ENCODE results near the gene MBNL1. TPM values are rescaled to one million over a fixed set of nuclear protein-coding genes. Genes with fewer than 3 reads are reported as not detected.

The MBNL1 gene
- polyA plus RNA-seq, 3 donors, result 190 to 204 (median 191) TPM

GRCh38 chr3:152375546-152375945, 106.8 kb downstream of the MBNL1 start:
- peaks cover 97% of the 10 kb centered on the region for H3K79me2 ChIP-seq (ENCODE audit: insufficient read depth, low read length)
- H3K4me3 Mint-ChIP-seq, result no peak overlapping the region
- peaks cover 54 to 66% of the 10 kb centered on the region in 2 donors for H3K4me1 ChIP-seq (ENCODE audit: control insufficient read depth in 1 of 2, insufficient read depth in 2 of 2, low read length in 2 of 2)
- H3K27me3 Mint-ChIP-seq (ENCODE audit: low read depth in 3 of 3), result peaks cover 0 to 2% (median 2%) of the 10 kb centered on the region in 3 donors
- H2AFZ ChIP-seq (ENCODE audit: insufficient read depth, low read depth, low read length, poor library complexity, severe bottlenecking), result no peak overlapping the region
- peaks cover 0 to 3% (median 0%) of the 10 kb centered on the region in 7 donors for H3K9me3 Mint-ChIP-seq
- no peak overlapping the region for H3K9ac ChIP-seq (ENCODE audit: insufficient read depth, low read length, poor library complexity, severe bottlenecking)
- peaks cover 97% of the 10 kb centered on the region for H4K20me1 ChIP-seq (ENCODE audit: insufficient read depth, low read length)
- TF ChIP-seq CTCF (IDR thresholded peaks at IDR 0.05), result no peak
- no CpG with 5 or more reads among the region's 3 CpGs for WGBS (ENCODE audit: insufficient coverage)
- H3K4me3 ChIP-seq (replicated peaks in 1 of 3; ENCODE audit: low read depth in 2 of 3, low read length in 3 of 3), result no peak overlapping the region
- peak overlapping the region in 1 of 2 donors; percentile 25 for H3K27ac ChIP-seq (ENCODE audit: low read depth in 1 of 2, low read length in 2 of 2)
- H3K4me2 ChIP-seq (replicated peaks; ENCODE audit: extremely low read depth, low read length, poor library complexity, severe bottlenecking), result peak overlapping the region; percentile 74
- peak overlapping the region; percentile 42 to 88 (median 77) for H3K27ac Mint-ChIP-seq
- peak in 2 of 3 donors; percentile 19 to 22 for DNase-seq
- intact Hi-C loops (cut with micrococcal nuclease), result no loop called here
- H3K36me3 Mint-ChIP-seq, result peaks cover 20 to 27% of the 10 kb centered on the region in 2 donors
- no peaks in the 10 kb centered on the region for H3K9me3 ChIP-seq (replicated peaks in 1 of 2; ENCODE audit: control insufficient read depth in 1 of 2, insufficient read depth in 1 of 2, low read length in 2 of 2)
- H3K27me3 ChIP-seq (ENCODE audit: control insufficient read depth in 2 of 2, insufficient read depth in 2 of 2, low read length in 2 of 2), result no peaks in the 10 kb centered on the region
- peaks cover 77% of the 10 kb centered on the region for H3K4me1 Mint-ChIP-seq
- H3K36me3 ChIP-seq (replicated peaks in 1 of 2; ENCODE audit: control insufficient read depth in 1 of 2, insufficient read depth in 2 of 2, low read length in 2 of 2), result peaks cover 6 to 29% of the 10 kb centered on the region in 2 donors

- Histone ChIP-seq H3K79me2 (ENCODE audit: insufficient read depth, low read length) (peaks cover 97% of the 10 kb centered on the region), H3K9me3 (replicated peaks in 1 of 2; ENCODE audit: control insufficient read depth in 1 of 2, insufficient read depth in 1 of 2, low read length in 2 of 2) (no peaks in the 10 kb centered on the region), H4K20me1 (ENCODE audit: insufficient read depth, low read length) (peaks cover 87% of the 10 kb centered on the region), H3K36me3 (replicated peaks in 1 of 2; ENCODE audit: control insufficient read depth in 1 of 2, insufficient read depth in 2 of 2, low read length in 2 of 2) (peaks cover 6 to 29% of the 10 kb centered on the region in 2 donors), H2AFZ (ENCODE audit: insufficient read depth, low read depth, low read length, poor library complexity, severe bottlenecking) (no peak overlapping the region), H3K4me2 (replicated peaks; ENCODE audit: extremely low read depth, low read length, poor library complexity, severe bottlenecking) (peak overlapping the region; percentile 74), H3K4me3 (replicated peaks in 1 of 3; ENCODE audit: low read depth in 2 of 3, low read length in 3 of 3) (peak overlapping the region in 2 of 3 experiments; percentile 36 to 61), H3K9ac (ENCODE audit: insufficient read depth, low read length, poor library complexity, severe bottlenecking) (no peak overlapping the region), H3K27me3 (ENCODE audit: control insufficient read depth in 2 of 2, insufficient read depth in 2 of 2, low read length in 2 of 2) (no peaks in the 10 kb centered on the region), H3K27ac (ENCODE audit: low read depth in 1 of 2, low read length in 2 of 2) (peak overlapping the region in 1 of 2 donors; percentile 82), H3K4me1 (ENCODE audit: control insufficient read depth in 1 of 2, insufficient read depth in 2 of 2, low read length in 2 of 2) (peaks cover 54 to 67% of the 10 kb centered on the region in 2 donors)
- Mint-ChIP-seq H3K4me1 (peaks cover 68% of the 10 kb centered on the region), H3K27ac (peak overlapping the region; percentile 87 to 94 (median 91)), H3K4me3 (peak overlapping the region; percentile 32 to 82), H3K9me3 (peaks cover 0 to 3% (median 0%) of the 10 kb centered on the region in 7 donors), H3K36me3 (peaks cover 18 to 27% of the 10 kb centered on the region in 2 donors), H3K27me3 (ENCODE audit: low read depth in 3 of 3) (peaks cover 0 to 2% (median 2%) of the 10 kb centered on the region in 3 donors)
- no peak for TF ChIP-seq CTCF (IDR thresholded peaks at IDR 0.05)
- intact Hi-C loops (cut with micrococcal nuclease), result no loop called here
- 3% methylated on average over 5 of the region's 9 CpGs for WGBS (ENCODE audit: insufficient coverage)
- peak; percentile 88 to 94 (median 88) for DNase-seq
Observed at GRCh38 chr3:152376351-152377183, 107.8 kb downstream of the MBNL1 start.
